ENCODE data around the gene FAM50B. TPM values are rescaled to one million over a fixed set of nuclear protein-coding genes. Genes with fewer than 3 reads are reported as not detected.

Gene FAM50B
- total RNA-seq, 2 donors from 2014 or later, result 12.4 to 17.3 TPM

DNA sequence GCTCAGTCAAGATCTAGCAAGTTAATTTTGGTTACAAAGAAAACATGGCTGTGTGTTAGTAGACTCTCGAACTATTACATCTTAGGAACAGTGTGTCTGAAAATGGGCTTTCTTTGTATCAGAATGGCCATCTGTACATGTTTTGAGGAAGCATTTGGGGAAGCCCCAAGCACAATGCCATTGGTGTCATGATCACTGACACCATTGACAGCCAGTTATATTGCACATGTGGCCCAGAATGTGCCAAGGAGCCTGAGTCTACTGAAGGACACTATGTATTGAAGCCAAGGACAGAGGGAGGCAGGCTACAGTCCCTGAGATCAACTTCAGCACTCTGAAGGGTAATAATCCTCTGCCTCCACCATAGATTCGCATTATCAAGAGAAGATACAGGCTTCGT lies 12.6 kb upstream of the FAM50B start:
- TF ChIP-seq, protein P1, sequence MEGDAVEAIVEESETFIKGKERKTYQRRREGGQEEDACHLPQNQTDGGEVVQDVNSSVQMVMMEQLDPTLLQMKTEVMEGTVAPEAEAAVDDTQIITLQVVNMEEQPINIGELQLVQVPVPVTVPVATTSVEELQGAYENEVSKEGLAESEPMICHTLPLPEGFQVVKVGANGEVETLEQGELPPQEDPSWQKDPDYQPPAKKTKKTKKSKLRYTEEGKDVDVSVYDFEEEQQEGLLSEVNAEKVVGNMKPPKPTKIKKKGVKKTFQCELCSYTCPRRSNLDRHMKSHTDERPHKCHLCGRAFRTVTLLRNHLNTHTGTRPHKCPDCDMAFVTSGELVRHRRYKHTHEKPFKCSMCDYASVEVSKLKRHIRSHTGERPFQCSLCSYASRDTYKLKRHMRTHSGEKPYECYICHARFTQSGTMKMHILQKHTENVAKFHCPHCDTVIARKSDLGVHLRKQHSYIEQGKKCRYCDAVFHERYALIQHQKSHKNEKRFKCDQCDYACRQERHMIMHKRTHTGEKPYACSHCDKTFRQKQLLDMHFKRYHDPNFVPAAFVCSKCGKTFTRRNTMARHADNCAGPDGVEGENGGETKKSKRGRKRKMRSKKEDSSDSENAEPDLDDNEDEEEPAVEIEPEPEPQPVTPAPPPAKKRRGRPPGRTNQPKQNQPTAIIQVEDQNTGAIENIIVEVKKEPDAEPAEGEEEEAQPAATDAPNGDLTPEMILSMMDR (IDR thresholded peaks at IDR 0.05), result no peak
- no peak overlapping the region for H3K27ac ChIP-seq
- H3K36me3 ChIP-seq, result no peaks in the 10 kb centered on the region
- ATAC-seq (ENCODE audit: insufficient number of reproducible peaks, low FRiP score, low read depth), result no peak
- DNase-seq (ENCODE audit: low spot score), result no peak
- no peak overlapping the region for H3K4me3 ChIP-seq
- no peaks in the 10 kb centered on the region for H3K27me3 ChIP-seq (replicated peaks; ENCODE audit: insufficient read depth)
- peaks cover 9 to 12% of the 10 kb centered on the region in 2 donors for H3K4me1 ChIP-seq (ENCODE audit: control insufficient read depth in 1 of 2, low read depth in 2 of 2)
- no peaks in the 10 kb centered on the region for H3K9me3 ChIP-seq

DNA sequence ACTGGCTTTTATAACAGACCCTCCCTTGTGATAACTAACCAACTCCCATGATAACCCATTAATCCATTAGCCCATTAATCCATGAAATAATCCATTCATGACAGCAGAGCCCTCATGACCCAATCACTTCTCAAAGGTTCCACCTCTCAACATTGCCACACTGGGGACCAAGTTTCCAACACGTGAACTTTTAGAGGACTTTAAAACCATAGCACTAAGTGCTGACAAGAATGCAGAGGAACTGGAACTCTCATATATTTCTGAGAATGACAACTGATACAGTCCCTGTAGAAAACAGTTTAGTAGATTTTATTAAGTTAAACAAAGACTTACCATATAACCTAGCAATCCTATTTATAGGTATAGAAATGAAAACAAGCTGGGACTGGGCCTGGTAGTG lies 11.4 kb upstream of the FAM50B start:
- Histone ChIP-seq H3K4me3 (no peak overlapping the region), H3K9me3 (no peaks in the 10 kb centered on the region), H3K27me3 (replicated peaks; ENCODE audit: insufficient read depth) (no peaks in the 10 kb centered on the region), H3K27ac (no peak overlapping the region), H3K36me3 (no peaks in the 10 kb centered on the region), H3K4me1 (ENCODE audit: control insufficient read depth in 1 of 2, low read depth in 2 of 2) (peaks cover 16 to 24% of the 10 kb centered on the region in 2 donors)
- TF ChIP-seq, protein P1 (IDR thresholded peaks at IDR 0.05), result no peak
- DNase-seq (ENCODE audit: low spot score) (no peak), ATAC-seq (ENCODE audit: insufficient number of reproducible peaks, low FRiP score, low read depth) (no peak)

DNA sequence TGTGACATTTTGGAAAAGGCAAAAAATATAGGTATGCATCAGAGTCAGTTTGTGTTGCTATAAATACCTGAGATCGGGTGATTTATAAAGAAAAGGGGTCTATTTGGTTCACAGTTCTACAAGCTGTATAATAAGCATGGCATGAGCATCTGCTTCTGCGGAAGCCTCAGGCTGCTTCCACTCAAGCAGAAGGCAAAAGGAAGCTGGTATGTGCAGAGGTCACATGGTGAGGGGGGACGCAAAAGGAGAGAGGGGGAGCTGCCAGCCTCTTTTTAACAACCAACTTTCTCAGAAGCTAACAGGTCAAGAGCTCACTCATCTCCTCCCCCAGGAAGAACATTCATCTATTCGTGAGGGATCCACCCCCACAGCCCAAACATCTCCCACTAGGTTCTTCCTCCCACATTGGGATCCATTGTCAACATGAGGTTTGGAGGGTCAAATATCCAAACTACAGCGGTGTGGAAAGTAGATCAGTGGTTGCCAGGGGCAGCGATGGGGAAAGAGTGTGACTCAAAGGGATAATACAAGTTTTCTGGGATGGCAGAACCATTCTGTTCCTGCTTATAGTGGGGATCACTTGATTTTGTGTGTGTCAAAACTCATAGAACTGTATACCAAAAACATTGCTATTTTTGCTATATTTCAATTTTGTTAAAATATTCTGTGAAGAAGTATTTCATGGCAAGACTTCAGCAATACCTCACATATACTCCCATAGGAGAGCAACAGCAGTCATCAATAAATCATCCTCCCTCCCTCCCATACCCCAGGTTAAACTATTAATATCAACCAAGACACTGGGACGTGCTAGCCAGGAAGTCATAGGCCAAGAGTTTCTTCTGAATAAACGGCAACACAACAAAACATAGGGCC lies 9.9 kb upstream of the FAM50B start:
- no peaks in the 10 kb centered on the region for H3K36me3 ChIP-seq
- no peak overlapping the region for H3K4me3 ChIP-seq
- DNase-seq (ENCODE audit: low spot score) (no peak), ATAC-seq (ENCODE audit: insufficient number of reproducible peaks, low FRiP score, low read depth) (no peak)
- H3K9me3 ChIP-seq, result no peaks in the 10 kb centered on the region
- TF ChIP-seq, protein P1 (IDR thresholded peaks at IDR 0.05), result no peak
- peaks cover 28 to 37% of the 10 kb centered on the region in 2 donors for H3K4me1 ChIP-seq (ENCODE audit: control insufficient read depth in 1 of 2, low read depth in 2 of 2)
- peak overlapping the region in 1 of 2 donors; percentile 10 for H3K27ac ChIP-seq
- no peaks in the 10 kb centered on the region for H3K27me3 ChIP-seq (replicated peaks; ENCODE audit: insufficient read depth)

DNA sequence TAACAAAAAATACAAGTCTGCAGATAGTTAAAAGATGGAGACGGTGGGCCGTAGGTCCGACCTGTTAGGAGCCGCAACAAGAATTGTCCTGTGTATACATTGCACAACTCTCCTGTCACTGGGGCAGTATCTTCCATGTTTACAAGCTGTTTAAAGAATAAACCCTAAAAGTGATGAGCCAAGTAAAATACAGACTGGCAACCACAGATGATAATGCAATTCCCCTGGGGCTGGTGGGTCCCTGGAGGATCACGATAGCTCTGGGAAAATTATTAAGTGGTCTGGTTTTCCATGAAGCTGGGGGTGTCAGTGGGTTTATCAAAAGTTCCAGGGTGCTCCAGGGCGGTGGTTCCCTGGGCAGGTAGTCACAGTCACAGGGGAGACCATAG lies 8.1 kb upstream of the FAM50B start:
- Histone ChIP-seq H3K4me1 (ENCODE audit: control insufficient read depth in 1 of 2, low read depth in 2 of 2) (peaks cover 37% of the 10 kb centered on the region in 2 donors), H3K36me3 (no peaks in the 10 kb centered on the region), H3K4me3 (no peak overlapping the region), H3K9me3 (no peaks in the 10 kb centered on the region), H3K27ac (peak overlapping the region; percentile 73 to 87), H3K27me3 (replicated peaks; ENCODE audit: insufficient read depth) (no peaks in the 10 kb centered on the region)
- DNase-seq (ENCODE audit: low spot score) (no peak), ATAC-seq (ENCODE audit: insufficient number of reproducible peaks, low FRiP score, low read depth) (no peak)
- TF ChIP-seq, protein P1 (IDR thresholded peaks at IDR 0.05), result no peak

DNA sequence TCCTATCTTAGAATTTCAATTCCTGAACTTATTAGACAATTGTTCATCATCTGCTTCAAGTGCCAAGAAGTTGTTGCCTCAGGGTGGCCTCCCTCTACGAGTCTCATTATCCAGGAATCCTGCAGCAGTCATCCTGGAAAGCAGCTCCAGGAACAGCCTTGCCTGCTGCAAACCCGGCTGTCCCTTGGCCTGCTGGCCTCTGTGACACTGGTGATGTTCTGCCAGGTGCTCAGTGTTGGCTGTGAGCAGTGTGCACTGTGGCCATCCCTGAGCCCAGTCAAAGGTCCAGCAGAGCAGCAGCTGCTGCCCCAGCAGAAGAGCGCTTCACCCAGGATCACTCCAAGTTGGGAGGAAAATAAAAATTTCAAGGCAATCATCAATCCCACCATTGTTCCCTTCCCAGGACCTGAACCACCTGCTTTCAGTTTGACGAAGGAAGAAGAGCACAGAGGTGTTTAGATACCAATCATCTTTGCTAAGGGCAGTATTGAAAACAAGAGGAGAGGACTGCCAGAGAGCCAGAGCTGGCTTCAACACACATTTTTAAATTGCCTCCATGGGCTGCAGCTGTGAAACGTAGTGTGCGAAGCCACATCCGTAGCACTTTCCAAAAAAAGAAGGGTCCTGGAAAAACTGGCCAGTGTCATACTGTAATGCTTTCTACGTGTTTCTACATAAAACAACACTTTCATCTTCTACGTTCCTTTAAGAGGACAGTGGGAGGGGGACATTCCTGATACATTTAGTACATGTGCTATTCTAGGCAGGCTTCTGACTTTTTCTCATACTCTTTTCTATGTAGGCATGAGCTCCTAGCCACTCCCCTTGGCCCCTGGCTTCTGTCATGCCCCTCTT lies 7.2 kb upstream of the FAM50B start:
- TF ChIP-seq, protein P1 (IDR thresholded peaks at IDR 0.05), result no peak
- DNase-seq (ENCODE audit: low spot score), result no peak
- Histone ChIP-seq H3K4me1 (ENCODE audit: control insufficient read depth in 1 of 2, low read depth in 2 of 2) (peaks cover 37% of the 10 kb centered on the region in 2 donors), H3K27ac (peak overlapping the region; percentile 73 to 87), H3K4me3 (no peak overlapping the region), H3K36me3 (no peaks in the 10 kb centered on the region), H3K27me3 (replicated peaks; ENCODE audit: insufficient read depth) (no peaks in the 10 kb centered on the region), H3K9me3 (no peaks in the 10 kb centered on the region)
- ATAC-seq (ENCODE audit: insufficient number of reproducible peaks, low FRiP score, low read depth), result no peak

Measured in thoracic aorta (tissue), 2 donors.